Testis (tissue), 3 donors: Measurements from ENCODE around the gene STS. TPM values are rescaled to one million over a fixed set of nuclear protein-coding genes. Genes with fewer than 3 reads are reported as not detected.

ENCODE experiments used
- DNase-seq: peaks from one replicate; pipeline ENCODE4 v3.0.0-alpha.2; 2019
- H3K27ac ChIP-seq, 2 donors: fragments of 200-600 bp; sonication (generic); one replicate each; pipeline ENCODE4 v1.5.1; 2019
- H3K27me3 ChIP-seq: fragments of 200-600 bp; sonication (generic); one replicate; pipeline ENCODE4 v1.5.1; 2019
- H3K36me3 ChIP-seq: fragments of 200-600 bp; sonication (generic); one replicate; pipeline ENCODE4 v1.5.1; 2017; ENCODE audit warnings: low read depth; ENCODE audit errors: missing control alignments
- H3K4me1 ChIP-seq: fragments of 200-600 bp; sonication (generic); one replicate; pipeline ENCODE4 v1.5.1; 2019
- H3K4me3 ChIP-seq, 2 donors: fragments of 200-600 bp; sonication (generic); one replicate each; pipeline ENCODE4 v1.5.1; 2017 to 2019
- H3K9me3 ChIP-seq: fragments of 200-600 bp; sonication (generic); one replicate; pipeline ENCODE4 v1.5.1; 2017
- CTCF ChIP-seq, 3 experiments: fragments of 450-650 bp in 2 of 3; fragments of 200-600 bp in 1 of 3; sonication (generic) in 1 of 3; IDR thresholded peaks; one replicate each; pipeline ENCODE4 v1.5.1; 2016 to 2019; ENCODE audit warnings: antibody characterized with exemption in 3 of 3, mild to moderate bottlenecking in 2 of 3, moderate library complexity in 1 of 3
- POLR2A ChIP-seq: fragments of 450-650 bp; IDR thresholded peaks from one replicate; pipeline ENCODE4 v1.6.1; 2017; ENCODE audit warnings: antibody characterized with exemption, mild to moderate bottlenecking, moderate library complexity
- WGBS, 2 donors: methylation state at CpG; one replicate each; pipeline ENCODE4 v1.1.5; 2018; 5-methylcytosine and 5-hydroxymethylcytosine counted together
- intact Hi-C: fragments of 100-400 bp; cut with DNase I; formaldehyde crosslinking; loops from one replicate; pipeline ENCODE4 v1.15.1; 2023; ENCODE audit warnings: low total_unique reads
- polyA plus RNA-seq: library from polyadenylated mRNA; stranded (reverse); fragments of 350-450 nt; fragmentation: Illumina TruSeq; extraction: RNeasy Lipid Tissue Mini Kit (QIAGEN cat#74804); gene quantifications from one replicate; pipeline ENCODE4 v1.2.3, GENCODE V29; 2014; ENCODE audit warnings: low read depth, low replicate concordance; ENCODE audit not compliant: insufficient read depth
- total RNA-seq, 2 donors: library from RNA; depleted of rRNA; stranded (reverse); fragments of >200 nt; gene quantifications; one replicate each; pipeline ENCODE4 v1.2.3, GENCODE V29; 2016

Gene STS
- total and polyA plus RNA-seq, 3 donors from 2014 or later, result 3.5 to 5.0 (median 4.6) TPM

DNA sequence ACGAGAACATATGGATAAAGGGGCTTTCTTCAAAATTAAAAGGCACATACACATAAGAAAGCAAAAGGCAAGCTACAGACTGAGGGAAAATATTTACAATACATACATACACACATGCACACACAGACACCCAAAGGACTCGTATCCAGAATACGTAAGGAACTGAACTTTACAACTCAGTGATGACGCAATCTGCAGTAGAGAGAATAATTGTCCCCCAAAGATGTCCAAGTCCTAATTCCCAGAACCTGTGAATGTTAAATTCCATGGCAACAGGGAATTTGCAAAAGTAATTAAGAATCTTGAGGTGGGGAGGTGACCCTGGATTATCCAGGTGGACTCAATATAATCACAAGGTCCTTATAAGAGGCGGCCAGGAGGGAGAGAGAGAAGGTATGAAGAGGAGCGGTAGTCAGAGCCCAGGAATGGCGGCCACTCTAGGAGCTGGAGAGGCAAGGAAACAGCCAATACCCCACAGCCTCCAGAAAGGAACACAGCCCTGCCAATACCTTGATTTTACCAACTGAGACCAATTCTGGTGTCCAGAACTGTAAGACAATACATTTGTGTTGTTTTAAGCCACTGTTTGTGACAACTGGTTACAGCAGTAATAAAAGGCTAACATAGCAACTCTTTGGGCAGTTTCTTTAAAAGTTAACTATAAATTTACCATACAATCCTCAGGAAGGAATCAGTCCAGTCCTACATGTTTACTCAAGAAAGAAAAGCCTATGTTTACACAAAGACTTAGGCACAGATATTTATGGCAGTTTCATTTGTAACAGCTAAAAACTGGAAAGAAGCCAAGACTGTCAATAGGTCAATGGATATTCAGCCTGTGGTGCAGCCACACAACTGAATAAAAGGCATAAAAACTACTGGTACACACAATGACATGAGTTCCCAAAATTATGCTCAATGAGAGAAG lies 27.3 kb upstream of the STS start:
- Histone ChIP-seq H3K27me3 (no peaks in the 10 kb centered on the region), H3K9me3 (no peaks in the 10 kb centered on the region), H3K4me1 (no peaks in the 10 kb centered on the region), H3K27ac (no peak overlapping the region), H3K36me3 (no peaks in the 10 kb centered on the region), H3K4me3 (no peak overlapping the region)
- WGBS, 2 donors, result 83 to 89% methylated on average over 7 of the region's 7 CpGs
- no peak for DNase-seq
- TF ChIP-seq CTCF (IDR thresholded peaks at IDR 0.05) (no peak), POLR2A (no peak)
- intact Hi-C loops, result no loop called here

DNA sequence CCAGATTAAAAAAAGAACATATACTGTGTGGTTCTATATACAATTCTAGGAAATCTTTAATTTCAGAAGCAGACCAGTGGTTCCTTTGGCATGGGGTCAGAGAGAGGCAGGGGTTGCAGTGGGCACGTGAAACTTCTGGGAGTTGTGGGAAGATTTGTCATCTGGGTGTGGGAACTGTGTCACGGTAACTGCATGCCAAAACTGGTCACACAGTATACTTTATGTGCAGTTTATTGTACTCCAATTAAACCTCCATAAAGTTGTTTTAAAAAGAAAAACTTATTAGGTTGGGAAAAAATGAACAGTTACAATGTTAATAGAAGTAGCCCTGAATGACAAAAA lies 26.7 kb upstream of the STS start:
- H3K27me3 ChIP-seq, result no peaks in the 10 kb centered on the region
- no peaks in the 10 kb centered on the region for H3K36me3 ChIP-seq
- TF ChIP-seq CTCF (IDR thresholded peaks at IDR 0.05), result no peak
- intact Hi-C loops, result no loop called here
- H3K9me3 ChIP-seq, result no peaks in the 10 kb centered on the region
- 47 to 65% methylated on average over 2 of the region's 2 CpGs for WGBS, 2 donors
- H3K4me1 ChIP-seq, result no peaks in the 10 kb centered on the region
- no peak for DNase-seq
- no peak overlapping the region for H3K27ac ChIP-seq
- H3K4me3 ChIP-seq, result no peak overlapping the region

DNA sequence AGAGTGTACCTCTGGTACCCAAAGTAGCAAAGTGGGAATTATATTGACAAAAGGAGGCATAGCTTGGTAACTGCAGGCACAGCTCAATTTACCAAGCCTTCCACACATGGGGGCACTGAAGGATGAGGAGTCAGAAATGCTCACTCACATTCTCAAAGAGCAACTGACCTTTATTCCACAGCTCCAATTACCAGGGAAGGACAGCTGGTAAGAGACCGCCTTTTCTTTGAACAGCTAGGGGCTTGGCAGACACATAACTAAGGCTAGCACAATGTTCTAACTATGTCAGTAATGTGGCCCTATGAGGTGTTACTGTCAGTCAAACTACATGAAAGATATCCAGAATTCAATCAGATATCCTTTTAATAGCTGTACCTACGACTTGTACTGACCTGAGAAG lies 20.5 kb upstream of the STS start:
- H3K27me3 ChIP-seq, result no peaks in the 10 kb centered on the region
- no peak for DNase-seq
- H3K4me3 ChIP-seq, result no peak overlapping the region
- no peaks in the 10 kb centered on the region for H3K9me3 ChIP-seq
- WGBS, 2 donors, result 96 to 100% methylated on average over 2 of the region's 2 CpGs
- H3K27ac ChIP-seq, result no peak overlapping the region
- TF ChIP-seq CTCF (IDR thresholded peaks at IDR 0.05) (no peak), POLR2A (no peak)
- no peaks in the 10 kb centered on the region for H3K4me1 ChIP-seq
- H3K36me3 ChIP-seq, result no peaks in the 10 kb centered on the region
- intact Hi-C loops, result no loop called here

GRCh38 chrX:7131621-7132020 lies 15.9 kb upstream of the STS start:
- H3K9me3 ChIP-seq, result no peaks in the 10 kb centered on the region
- DNase-seq, result no peak
- no peak overlapping the region for H3K4me3 ChIP-seq
- intact Hi-C loops, result no loop called here
- H3K36me3 ChIP-seq, result no peaks in the 10 kb centered on the region
- 71 to 90% methylated on average over 2 to 13 of the region's 13 CpGs for WGBS, 2 donors
- TF ChIP-seq POLR2A (no peak), CTCF (IDR thresholded peaks at IDR 0.05) (no peak)
- H3K4me1 ChIP-seq, result no peaks in the 10 kb centered on the region
- H3K27ac ChIP-seq, result no peak overlapping the region
- H3K27me3 ChIP-seq, result no peaks in the 10 kb centered on the region
